ENCODE measurements around the gene PRKCD.

The PRKCD gene

GRCh38 chr3:53217175-53217574 lies 56.2 kb downstream of the PRKCD start:
- DNase-seq (ENCODE audit: low spot score): no peak

- no peak for DNase-seq (ENCODE audit: low spot score)
Observed at GRCh38 chr3:53218131-53218530, 57.1 kb downstream of the PRKCD start.

- peak; percentile 93 for DNase-seq (ENCODE audit: low spot score)
Observed at GRCh38 chr3:53219895-53220483, 59.0 kb downstream of the PRKCD start.

GRCh38 chr3:53221345-53221744 lies 60.3 kb downstream of the PRKCD start:
- DNase-seq (ENCODE audit: low spot score): no peak

GRCh38 chr3:53221827-53222182 lies 60.8 kb downstream of the PRKCD start:
- no peak for DNase-seq (ENCODE audit: low spot score)

GRCh38 chr3:53222183-53222901 lies 61.3 kb downstream of the PRKCD start:
- DNase-seq (ENCODE audit: low spot score): no peak

- DNase-seq (ENCODE audit: low spot score): no peak
Observed at GRCh38 chr3:53223025-53223424, 62.0 kb downstream of the PRKCD start.

- no peak for DNase-seq (ENCODE audit: low spot score)
Observed at GRCh38 chr3:53223541-53223966, 62.5 kb downstream of the PRKCD start.

- no peak for DNase-seq (ENCODE audit: low spot score)
Observed at GRCh38 chr3:53224026-53224425, 63.0 kb downstream of the PRKCD start.

- DNase-seq (ENCODE audit: low spot score): no peak
Observed at GRCh38 chr3:53224536-53224935, 63.5 kb downstream of the PRKCD start.

- no peak for DNase-seq (ENCODE audit: low spot score)
Observed at GRCh38 chr3:53225181-53225580, 64.2 kb downstream of the PRKCD start.

GRCh38 chr3:53225651-53226050 lies 64.6 kb downstream of the PRKCD start:
- DNase-seq (ENCODE audit: low spot score): no peak

- no peak for DNase-seq (ENCODE audit: low spot score)
Observed at GRCh38 chr3:53226142-53226840, 65.3 kb downstream of the PRKCD start.

- no peak for DNase-seq (ENCODE audit: low spot score)
Observed at GRCh38 chr3:53226841-53227407, 65.9 kb downstream of the PRKCD start.

GRCh38 chr3:53227993-53228885 lies 67.2 kb downstream of the PRKCD start:
- DNase-seq (ENCODE audit: low spot score): no peak

- DNase-seq (ENCODE audit: low spot score): no peak
Observed at GRCh38 chr3:53229171-53229570, 68.2 kb downstream of the PRKCD start.

GRCh38 chr3:53229606-53230005 lies 68.6 kb downstream of the PRKCD start:
- no peak for DNase-seq (ENCODE audit: low spot score)

GRCh38 chr3:53230041-53230621 lies 69.1 kb downstream of the PRKCD start:
- no peak for DNase-seq (ENCODE audit: low spot score)

GRCh38 chr3:53230789-53231188 lies 69.8 kb downstream of the PRKCD start:
- no peak for DNase-seq (ENCODE audit: low spot score)

- DNase-seq (ENCODE audit: low spot score): no peak
Observed at GRCh38 chr3:53231532-53232511, 70.8 kb downstream of the PRKCD start.
